Fibroblast of lung (primary cell): ENCODE results near the gene EIF4E2. TPM values are rescaled to one million over a fixed set of nuclear protein-coding genes. Genes with fewer than 3 reads are reported as not detected.

Source experiments
- DNase-seq, 2 donors: peaks; one replicate each; pipeline versions ENCODE4 v3.0.0 to v3.0.0-alpha.2; 2010; ENCODE audit warnings: low read depth in 2 of 2
- H2AFZ ChIP-seq: 2 replicates; pipeline ENCODE4 v1.5.1; 2012; ENCODE audit warnings: low read length, control low read depth, inconsistent platforms
- H3K27ac ChIP-seq: 2 replicates; pipeline ENCODE4 v1.5.1; 2011; ENCODE audit warnings: low read length, control low read depth; ENCODE audit not compliant: insufficient read depth
- H3K27me3 ChIP-seq: 2 replicates; pipeline ENCODE4 v1.5.1; 2011; ENCODE audit warnings: mild to moderate bottlenecking, low read length; ENCODE audit not compliant: control insufficient read depth, insufficient read depth
- H3K36me3 ChIP-seq: 2 replicates; pipeline ENCODE4 v1.5.1; 2011; ENCODE audit warnings: low read length; ENCODE audit not compliant: control insufficient read depth, insufficient read depth
- H3K4me1 ChIP-seq: 2 replicates; pipeline ENCODE4 v1.5.1; 2011; ENCODE audit warnings: low read length; ENCODE audit not compliant: control insufficient read depth, insufficient read depth; ENCODE audit errors: extremely low read depth
- H3K4me2 ChIP-seq: 2 replicates; pipeline ENCODE4 v1.5.1; 2011; ENCODE audit warnings: low read length, control low read depth; ENCODE audit not compliant: insufficient read depth; ENCODE audit errors: extremely low read depth
- H3K4me3 ChIP-seq, 4 experiments: fragments of 200-600 bp in 1 of 4; sonication (generic) in 1 of 4; replicated peaks in 1 of 4; 2 replicates each; pipeline ENCODE4 v1.5.1; 2011 to 2016; ENCODE audit warnings: low read length in 4 of 4, low read depth in 3 of 4, mild to moderate bottlenecking in 3 of 4, control low read depth in 2 of 4, inconsistent platforms in 1 of 4, mixed read lengths in 1 of 4; ENCODE audit not compliant: insufficient read depth in 1 of 4; ENCODE audit errors: control extremely low read depth in 1 of 4
- H3K79me2 ChIP-seq: 2 replicates; pipeline ENCODE4 v1.5.1; 2012; ENCODE audit warnings: mild to moderate bottlenecking, low read length, inconsistent platforms; ENCODE audit not compliant: control insufficient read depth, insufficient read depth
- H3K9ac ChIP-seq: 2 replicates; pipeline ENCODE4 v1.5.1; 2011; ENCODE audit warnings: mild to moderate bottlenecking, low read length, control low read depth; ENCODE audit not compliant: insufficient read depth
- H3K9me3 ChIP-seq: 2 replicates; pipeline ENCODE4 v1.5.1; 2012; ENCODE audit warnings: low read depth, low read length; ENCODE audit not compliant: control insufficient read depth, insufficient read depth
- H4K20me1 ChIP-seq: 2 replicates; pipeline ENCODE4 v1.5.1; 2011; ENCODE audit warnings: low read length; ENCODE audit not compliant: control insufficient read depth, insufficient read depth; ENCODE audit errors: extremely low read depth
- CTCF ChIP-seq, 2 donors: IDR thresholded peaks in 1 of 2; conservative IDR thresholded peaks in 1 of 2; 1 replicate in 1 of 2; 2 replicates in 1 of 2; pipeline ENCODE4 v1.5.1; 2011 to 2012; ENCODE audit warnings: low read length in 2 of 2, control low read depth in 1 of 2, inconsistent platforms in 1 of 2, low read depth in 1 of 2, mild to moderate bottlenecking in 1 of 2
- EZH2 ChIP-seq: IDR thresholded peaks from 2 replicates; pipeline ENCODE4 v1.5.1; 2012; ENCODE audit warnings: low read length, control low read depth, mild to moderate bottlenecking; ENCODE audit errors: missing control alignments
- polyA plus RNA-seq, 2 donors: library from polyadenylated mRNA; depleted of rRNA in 1 of 2; stranded (reverse) in 1 of 2; unstranded in 1 of 2; fragments of >200 nt; gene quantifications; 2 replicates each; pipeline ENCODE4 v1.2.1, GENCODE V29; 2011 to 2012; ENCODE audit warnings: missing spikeins in 1 of 2
- total RNA-seq: library from RNA; depleted of rRNA; stranded (reverse); fragments of >200 nt; gene quantifications from 2 replicates; pipeline ENCODE4 v1.2.1, GENCODE V29; 2014

Gene EIF4E2
- total and polyA plus RNA-seq, 2 donors (not counting 1 experiment from before 2014, with no cell fraction given): 77.6 to 101 TPM

- no peak overlapping the region for H3K4me2 ChIP-seq
- no peak overlapping the region for H3K9ac ChIP-seq
- no peak for DNase-seq
- TF ChIP-seq EZH2 (no peak), CTCF (conservative IDR thresholded peaks at IDR 0.05 in 1 of 2, IDR thresholded peaks at IDR 0.05 in 1 of 2; ENCODE audit: low read depth in 1 of 2, low read length in 2 of 2) (no peak)
- no peak overlapping the region for H2AFZ ChIP-seq
- H4K20me1 ChIP-seq: no peaks in the 10 kb centered on the region
- peaks cover 3% of the 10 kb centered on the region for H3K27me3 ChIP-seq
- H3K4me3 ChIP-seq: no peak overlapping the region
- no peaks in the 10 kb centered on the region for H3K36me3 ChIP-seq
- H3K4me1 ChIP-seq: no peaks in the 10 kb centered on the region
- no peaks in the 10 kb centered on the region for H3K9me3 ChIP-seq
- H3K79me2 ChIP-seq: no peaks in the 10 kb centered on the region
- no peak overlapping the region for H3K27ac ChIP-seq
Observed at GRCh38 chr2:232533944-232534710, 16.4 kb upstream of the EIF4E2 start.

DNA sequence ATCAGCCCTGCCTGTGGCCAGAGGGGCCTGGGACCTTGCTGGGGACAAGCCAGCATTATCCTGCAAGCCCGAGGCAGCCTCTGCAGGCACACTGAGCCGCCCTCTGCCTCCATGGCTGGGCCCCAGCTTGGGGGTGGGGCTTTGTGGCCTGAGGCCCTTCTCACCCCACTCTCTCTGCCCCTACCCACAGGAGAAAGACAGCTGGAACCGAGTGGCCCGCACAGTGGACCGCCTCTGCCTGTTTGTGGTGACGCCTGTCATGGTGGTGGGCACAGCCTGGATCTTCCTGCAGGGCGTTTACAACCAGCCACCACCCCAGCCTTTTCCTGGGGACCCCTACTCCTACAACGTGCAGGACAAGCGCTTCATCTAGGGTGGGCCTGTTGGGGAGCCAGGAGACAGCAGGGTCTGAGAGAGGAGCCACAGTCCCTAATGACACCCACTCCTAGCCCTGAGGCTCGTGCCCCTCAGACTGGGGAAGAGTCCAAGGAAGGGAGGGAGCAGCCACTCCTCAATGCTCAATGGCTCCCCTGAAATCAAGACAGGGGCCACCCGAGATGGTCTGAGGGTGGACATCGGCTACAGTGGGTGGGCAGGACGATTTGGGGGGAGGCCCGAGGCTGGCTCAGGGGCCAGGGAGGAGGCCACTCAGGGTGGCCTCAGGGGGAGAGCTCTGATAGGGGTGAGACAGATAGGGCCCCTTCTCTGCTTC is 15.4 kb upstream of the EIF4E2 start:
- H3K36me3 ChIP-seq: no peaks in the 10 kb centered on the region
- peaks cover 6% of the 10 kb centered on the region for H3K27me3 ChIP-seq
- H3K4me2 ChIP-seq: no peak overlapping the region
- no peak for TF ChIP-seq CTCF (conservative IDR thresholded peaks at IDR 0.05 in 1 of 2, IDR thresholded peaks at IDR 0.05 in 1 of 2; ENCODE audit: low read depth in 1 of 2, low read length in 2 of 2)
- TF ChIP-seq EZH2: no peak
- H3K79me2 ChIP-seq: no peaks in the 10 kb centered on the region
- H3K4me1 ChIP-seq: no peaks in the 10 kb centered on the region
- H2AFZ ChIP-seq: no peak overlapping the region
- H3K9ac ChIP-seq: no peak overlapping the region
- H3K9me3 ChIP-seq: no peaks in the 10 kb centered on the region
- no peak for DNase-seq
- H3K27ac ChIP-seq: no peak overlapping the region
- no peaks in the 10 kb centered on the region for H4K20me1 ChIP-seq
- no peak overlapping the region for H3K4me3 ChIP-seq

GRCh38 chr2:232535761-232536530 is 14.5 kb upstream of the EIF4E2 start:
- Histone ChIP-seq H3K79me2 (no peaks in the 10 kb centered on the region), H3K4me2 (no peak overlapping the region), H3K27ac (no peak overlapping the region), H3K9ac (no peak overlapping the region), H3K36me3 (no peaks in the 10 kb centered on the region), H3K9me3 (no peaks in the 10 kb centered on the region), H2AFZ (no peak overlapping the region), H4K20me1 (no peaks in the 10 kb centered on the region), H3K4me1 (no peaks in the 10 kb centered on the region), H3K27me3 (peaks cover 6% of the 10 kb centered on the region), H3K4me3 (no peak overlapping the region)
- DNase-seq: no peak
- TF ChIP-seq EZH2 (no peak), CTCF (conservative IDR thresholded peaks at IDR 0.05 in 1 of 2, IDR thresholded peaks at IDR 0.05 in 1 of 2; ENCODE audit: low read depth in 1 of 2, low read length in 2 of 2) (no peak)
